LNCAP (cell line): Measurements from ENCODE around the gene ADGRG7.

Source experiments
- CTCF ChIP-seq: fragments of 450-650 bp; IDR thresholded peaks from 2 replicates; pipeline ENCODE4 v1.5.1; 2017; ENCODE audit warnings: mild to moderate bottlenecking

Gene ADGRG7

GRCh38 chr3:100574536-100574935 is 34.9 kb upstream of the ADGRG7 start:
- TF ChIP-seq CTCF, result no peak

GRCh38 chr3:100575704-100576103 is 33.7 kb upstream of the ADGRG7 start:
- no peak for TF ChIP-seq CTCF

GRCh38 chr3:100577382-100578008 is 31.9 kb upstream of the ADGRG7 start:
- TF ChIP-seq CTCF, result no peak

GRCh38 chr3:100578646-100579045 is 30.8 kb upstream of the ADGRG7 start:
- no peak for TF ChIP-seq CTCF

- no peak for TF ChIP-seq CTCF
These were observed 29.3 kb upstream of the ADGRG7 start for GRCh38 chr3:100580147-100580546.

- no peak for TF ChIP-seq CTCF
These were observed 27.8 kb upstream of the ADGRG7 start for GRCh38 chr3:100581650-100582049.

GRCh38 chr3:100584101-100584660 is 25.2 kb upstream of the ADGRG7 start:
- no peak for TF ChIP-seq CTCF

- TF ChIP-seq CTCF, result no peak
These were observed 22.6 kb upstream of the ADGRG7 start for GRCh38 chr3:100586832-100587231.
